Erythroblast (primary cell): ENCODE measurements around the gene ADAMTS4.
A peak's percentile ranks its signal among the peaks of the same experiment; 100 is the strongest.

Experiments
- DNase-seq, 2 experiments: peaks; one replicate each; lab custom pipeline; 2025; lab: John Stamatoyannopoulos, UW
- GATA1 ChIP-seq: IDR thresholded peaks from 2 replicates; pipeline ENCODE4 v1.6.1; 2011; ENCODE audit warnings: low read depth, mild to moderate bottlenecking, control low read depth, low read length, moderate library complexity
- POLR2A ChIP-seq: IDR thresholded peaks from 2 replicates; pipeline ENCODE4 v1.6.1; 2011; ENCODE audit warnings: mild to moderate bottlenecking, low read length

The ADAMTS4 gene

DNA sequence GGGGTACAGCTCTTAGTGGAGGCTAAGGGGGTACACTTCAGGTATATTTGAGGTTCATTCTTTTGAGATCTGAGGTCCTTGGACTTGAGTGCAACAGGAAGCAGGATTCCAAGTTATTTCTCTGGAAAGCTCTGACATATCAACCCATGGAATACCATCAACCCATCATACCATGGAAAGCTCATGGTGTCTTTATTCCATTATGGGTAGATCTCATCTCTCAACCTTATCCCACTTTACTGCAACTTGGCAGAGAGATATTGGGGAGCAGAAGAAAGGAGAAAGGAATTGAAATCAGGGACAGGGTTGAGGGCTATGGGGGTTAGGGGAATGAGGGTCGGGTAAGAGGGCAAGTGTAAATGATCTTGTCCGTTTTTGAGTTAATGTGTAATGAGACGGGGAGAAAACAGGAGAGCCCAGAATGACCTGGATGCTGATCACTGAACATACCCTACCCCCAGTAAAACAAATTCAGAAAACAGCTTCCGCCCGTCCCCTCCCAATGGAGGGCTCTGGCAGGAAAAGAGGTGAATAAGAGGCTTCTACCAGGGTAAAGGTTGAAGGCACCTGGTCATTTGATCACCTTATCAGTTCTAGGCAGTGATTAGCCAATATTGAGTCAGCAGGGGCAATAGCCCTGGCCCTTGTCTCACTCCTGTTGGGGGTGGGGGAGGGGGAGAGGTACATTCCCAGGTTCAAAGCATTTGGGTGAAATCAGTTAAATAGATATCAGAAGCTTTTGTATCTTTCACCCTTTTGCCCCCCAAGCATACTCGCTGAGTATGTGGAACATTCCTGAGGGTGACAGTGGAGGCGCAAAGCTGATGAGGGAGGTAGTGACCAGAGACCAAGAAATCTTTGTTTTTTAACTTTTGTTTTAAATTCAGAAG lies 25.2 kb upstream of the ADAMTS4 start:
- DNase-seq = no peak
- TF ChIP-seq POLR2A (no peak), GATA1 (no peak)

DNA sequence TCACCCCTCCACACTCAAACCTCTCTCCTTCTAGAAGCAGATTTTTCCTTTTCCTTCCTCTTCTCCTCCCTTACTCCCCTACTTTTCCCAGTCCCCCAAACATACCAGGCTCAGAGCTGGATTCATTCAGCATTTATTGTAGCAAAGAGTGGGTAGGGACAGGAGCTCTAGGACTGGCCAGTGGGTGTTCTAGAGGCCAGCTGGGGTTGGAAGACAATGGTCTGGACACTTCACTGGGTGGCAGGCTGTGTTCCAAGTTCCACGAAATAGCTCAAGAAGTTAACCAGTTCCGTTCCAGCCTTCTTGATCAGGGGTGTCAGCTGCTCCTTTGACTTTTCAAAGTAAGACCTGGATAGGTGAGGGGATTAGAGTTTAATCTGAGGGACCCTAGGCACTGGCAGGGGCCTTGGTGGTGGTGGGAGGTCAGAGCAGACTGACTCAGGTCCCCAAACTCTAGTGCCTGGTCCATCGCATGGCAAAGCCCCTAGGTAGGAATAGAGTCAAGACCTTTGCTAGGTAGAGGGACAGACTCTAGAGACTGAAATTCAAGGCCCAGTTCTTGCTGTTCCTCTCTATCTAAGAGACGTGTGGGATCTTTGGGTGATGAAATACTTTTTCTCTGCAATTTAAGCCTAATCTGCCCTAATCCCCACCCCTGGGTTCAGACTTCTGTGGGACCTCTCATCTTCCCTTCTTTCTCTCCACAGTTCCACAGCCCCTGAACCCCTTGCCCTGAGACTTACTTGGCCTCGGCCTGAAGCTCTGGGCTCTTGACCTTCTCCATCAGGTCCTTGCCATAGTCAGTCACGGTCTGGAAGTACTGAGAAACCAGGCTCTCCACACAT lies 23.5 kb upstream of the ADAMTS4 start:
- no peak for DNase-seq
- TF ChIP-seq GATA1 (no peak), POLR2A (no peak)

DNA sequence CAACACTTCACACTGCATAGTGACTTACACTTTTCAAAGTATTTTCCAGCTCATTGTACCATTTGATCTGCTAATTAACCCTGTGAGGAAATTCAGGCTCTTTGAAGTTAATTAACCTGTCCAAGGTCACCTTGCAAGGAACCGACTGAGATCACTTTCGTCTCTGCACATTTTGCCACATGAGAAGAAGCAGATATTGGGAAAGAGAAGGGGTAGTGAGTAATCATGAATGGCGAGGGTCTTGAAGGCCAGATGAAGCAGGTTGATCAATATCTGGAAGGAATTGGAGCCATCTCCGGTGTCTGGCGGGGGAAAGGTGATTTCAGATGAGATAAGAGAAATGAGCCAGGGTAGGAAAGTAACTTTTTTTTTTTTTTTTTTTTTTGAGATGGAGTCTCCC lies 21.1 kb upstream of the ADAMTS4 start:
- TF ChIP-seq GATA1 (no peak), POLR2A (no peak)
- DNase-seq = no peak

DNA sequence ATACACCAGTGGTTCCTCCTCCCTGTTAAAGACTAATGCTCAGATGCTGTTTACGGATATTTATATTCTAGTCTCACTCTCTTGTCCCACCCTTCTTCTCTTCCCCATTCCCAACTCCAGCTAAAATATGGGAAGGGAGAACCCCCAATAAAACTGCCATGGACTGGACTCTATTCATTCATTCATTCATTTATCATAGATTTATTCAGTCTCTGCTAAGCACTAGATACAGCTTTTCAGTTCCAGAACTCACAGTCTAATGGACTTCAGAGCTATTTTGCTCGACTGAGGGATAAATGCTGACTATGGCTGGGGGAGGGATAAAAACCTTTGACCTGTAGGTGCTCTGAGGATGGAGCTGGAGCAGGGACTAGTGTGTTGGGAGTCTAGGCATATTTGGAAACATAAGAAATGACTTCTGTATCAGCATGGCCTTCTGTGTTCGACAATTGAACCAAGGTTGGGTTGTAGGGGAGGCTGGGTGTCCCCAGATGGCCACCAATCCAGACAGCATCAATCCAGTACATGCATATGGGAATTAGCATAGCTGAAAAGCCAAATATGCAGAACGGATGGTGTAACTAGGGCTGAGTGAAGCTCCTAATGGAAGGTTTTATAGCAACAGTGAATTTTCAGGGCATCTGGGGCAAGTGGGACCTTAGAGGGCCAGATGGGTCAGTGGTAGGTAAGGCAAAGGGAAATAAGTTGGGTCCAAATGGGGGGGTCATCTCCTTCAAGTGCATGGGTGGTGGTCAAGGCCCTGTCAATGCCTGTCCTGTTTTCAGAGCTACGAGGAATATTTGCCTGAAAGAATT lies 20.4 kb upstream of the ADAMTS4 start:
- TF ChIP-seq GATA1 = no peak
- TF ChIP-seq POLR2A = no peak
- DNase-seq = no peak

DNA sequence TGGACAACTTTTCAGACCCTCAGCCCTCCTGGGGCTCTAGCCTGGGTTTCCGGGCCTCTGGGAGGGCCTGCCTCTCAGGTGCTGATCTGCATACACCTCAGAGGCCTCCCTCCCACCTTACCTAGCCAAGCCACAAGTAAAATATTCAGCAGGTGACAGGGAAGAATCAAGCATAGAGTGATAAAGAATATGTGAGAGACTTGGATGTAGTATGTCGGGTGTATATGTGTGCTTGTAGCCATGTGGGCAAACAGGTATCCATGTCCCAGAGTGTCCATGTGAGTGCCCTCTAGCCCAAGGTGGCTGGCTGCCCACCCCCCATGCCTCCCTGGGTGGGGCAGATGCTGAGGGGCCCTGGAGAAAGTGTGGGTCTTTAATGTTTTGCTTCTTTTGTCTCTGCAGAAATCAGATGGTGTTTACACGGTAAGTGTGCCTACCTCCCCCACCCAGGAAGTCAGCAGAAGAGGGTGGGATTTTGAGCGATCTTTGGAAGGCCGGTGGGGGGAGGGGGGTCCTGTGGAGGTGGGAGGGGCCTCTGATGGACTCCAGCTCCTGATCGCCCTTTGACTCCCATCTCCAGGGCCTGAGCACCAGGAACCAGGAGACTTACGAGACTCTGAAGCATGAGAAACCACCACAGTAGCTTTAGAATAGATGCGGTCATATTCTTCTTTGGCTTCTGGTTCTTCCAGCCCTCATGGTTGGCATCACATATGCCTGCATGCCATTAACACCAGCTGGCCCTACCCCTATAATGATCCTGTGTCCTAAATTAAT lies 19.6 kb upstream of the ADAMTS4 start:
- TF ChIP-seq GATA1 = no peak
- no peak for TF ChIP-seq POLR2A
- DNase-seq = no peak

DNA sequence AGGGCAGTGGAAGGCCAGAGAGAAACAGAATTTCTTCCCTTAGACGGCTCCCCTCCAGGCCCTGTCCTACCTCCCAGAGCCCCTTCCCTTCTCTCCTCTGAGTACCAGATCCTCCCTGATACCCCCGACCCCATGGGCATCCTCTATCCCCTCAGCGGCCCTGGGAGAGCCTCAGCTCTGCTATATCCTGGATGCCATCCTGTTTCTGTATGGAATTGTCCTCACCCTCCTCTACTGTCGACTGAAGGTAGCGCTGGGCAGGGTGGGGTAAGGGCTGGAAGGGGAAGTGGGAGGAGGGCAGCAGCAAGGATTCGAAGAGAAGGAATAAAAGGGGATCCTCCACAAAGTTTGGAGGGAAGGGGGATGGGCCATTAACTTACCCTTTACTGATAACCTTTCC lies 19.0 kb upstream of the ADAMTS4 start:
- TF ChIP-seq POLR2A = no peak
- DNase-seq = no peak

DNA sequence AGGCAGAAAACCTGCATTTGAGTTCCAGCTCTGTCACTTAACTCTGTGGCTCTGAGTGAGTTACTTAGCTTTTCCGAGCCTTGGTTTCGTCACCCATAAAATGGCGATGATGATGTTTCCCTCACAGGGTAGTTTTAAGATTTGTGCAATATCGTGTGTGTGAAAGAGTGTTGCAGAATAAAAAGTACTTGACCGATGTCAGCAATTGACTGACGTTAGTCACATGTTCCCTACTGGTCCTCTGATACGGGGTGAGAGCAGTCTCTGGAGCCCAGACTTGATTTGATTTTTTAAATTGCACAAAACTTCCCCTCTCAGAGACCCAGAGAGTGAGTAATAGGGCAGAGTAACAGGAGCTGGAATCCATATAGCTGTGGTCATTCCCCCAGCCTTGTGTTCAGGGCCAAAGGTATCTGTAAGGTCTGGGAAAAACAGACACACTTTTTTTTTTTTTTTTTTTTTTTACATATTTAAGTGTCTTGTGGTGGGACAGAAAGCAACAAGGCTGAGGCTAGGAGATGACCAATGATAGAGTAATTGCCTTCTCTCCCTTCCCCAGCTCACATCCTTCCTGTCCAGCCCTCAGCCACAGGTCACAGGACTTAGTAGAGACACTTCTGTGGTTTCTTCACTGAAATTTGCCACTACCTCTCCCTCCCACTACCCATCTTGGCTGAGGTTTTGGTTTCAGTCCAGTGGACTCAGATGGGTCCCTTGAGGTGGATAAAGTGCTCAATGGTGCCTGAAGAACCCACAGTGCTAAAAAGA lies 18.3 kb upstream of the ADAMTS4 start:
- DNase-seq = no peak
- TF ChIP-seq POLR2A (no peak), GATA1 (no peak)

DNA sequence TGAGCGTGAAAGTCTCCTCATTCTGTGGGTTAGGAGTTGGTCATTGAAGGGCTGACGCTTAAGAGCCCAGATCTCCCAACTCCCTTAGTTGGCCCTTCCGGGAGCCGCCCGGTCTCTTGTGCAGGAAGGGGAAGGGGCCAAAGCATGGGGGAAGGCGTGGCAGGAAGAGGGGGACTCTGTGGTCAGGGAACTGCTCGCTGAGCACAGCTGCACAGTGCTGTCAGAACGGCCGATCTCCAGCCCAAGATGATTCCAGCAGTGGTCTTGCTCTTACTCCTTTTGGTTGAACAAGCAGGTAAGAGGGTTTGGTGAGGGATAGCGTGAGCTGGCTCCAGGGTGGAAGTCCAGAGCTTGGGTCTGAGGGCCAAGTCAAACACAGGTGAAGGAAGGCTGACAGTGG lies 16.2 kb upstream of the ADAMTS4 start, which contains the start of gene FCER1G:
Gene FCER1G (plus strand): TSS at position 220 of the 400 bp plus-strand sequence. CDS start 27 bp downstream, at position 247.
- no peak for TF ChIP-seq GATA1
- DNase-seq = no peak

DNA sequence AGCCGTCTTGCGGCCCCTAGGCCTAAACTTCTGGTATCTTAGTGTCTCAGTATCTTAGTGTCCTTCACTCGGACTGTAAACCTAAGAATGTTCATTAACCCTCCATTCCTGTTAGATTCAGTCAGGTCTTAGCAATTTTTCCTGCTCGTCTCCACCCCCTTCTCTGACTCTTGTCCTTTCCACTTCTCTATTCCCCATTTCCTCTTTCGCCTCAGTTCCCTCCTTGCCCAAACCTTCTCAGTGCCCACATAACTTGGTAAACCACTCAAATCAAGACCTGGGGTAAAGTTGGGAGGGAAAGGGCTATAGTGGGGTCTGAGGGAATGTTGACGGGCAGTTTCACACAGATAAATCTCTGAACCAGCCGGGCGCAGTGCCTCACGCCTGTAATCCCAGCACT lies 15.5 kb upstream of the ADAMTS4 start:
- TF ChIP-seq POLR2A (no peak), GATA1 (no peak)
- DNase-seq = no peak

DNA sequence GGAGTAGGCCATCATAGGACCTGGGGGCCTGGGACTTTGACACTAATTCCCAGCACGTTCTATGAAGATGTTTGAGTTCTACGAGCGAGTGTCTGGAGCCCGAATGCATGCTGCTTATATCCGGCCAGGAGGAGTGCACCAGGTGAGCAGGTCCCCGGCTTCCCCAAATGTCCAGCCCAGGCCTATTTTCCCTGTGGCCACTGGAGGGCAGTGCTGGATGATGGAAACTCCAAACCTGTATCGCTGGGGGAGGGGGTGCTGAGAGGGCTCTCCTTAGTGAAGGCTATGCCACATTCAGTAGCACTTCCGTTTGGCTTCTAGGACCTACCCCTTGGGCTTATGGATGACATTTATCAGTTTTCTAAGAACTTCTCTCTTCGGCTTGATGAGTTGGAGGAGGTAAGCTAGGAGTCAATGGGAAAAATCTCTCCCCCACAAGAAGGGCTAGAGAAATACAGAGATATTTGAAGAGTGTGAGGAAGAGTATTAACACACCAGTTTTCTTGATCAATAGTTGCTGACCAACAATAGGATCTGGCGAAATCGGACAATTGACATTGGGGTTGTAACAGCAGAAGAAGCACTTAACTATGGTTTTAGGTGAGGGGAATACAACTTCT lies 11.0 kb upstream of the ADAMTS4 start:
- DNase-seq = peak; percentile 76 to 82
- TF ChIP-seq GATA1 = no peak
- no peak for TF ChIP-seq POLR2A

DNA sequence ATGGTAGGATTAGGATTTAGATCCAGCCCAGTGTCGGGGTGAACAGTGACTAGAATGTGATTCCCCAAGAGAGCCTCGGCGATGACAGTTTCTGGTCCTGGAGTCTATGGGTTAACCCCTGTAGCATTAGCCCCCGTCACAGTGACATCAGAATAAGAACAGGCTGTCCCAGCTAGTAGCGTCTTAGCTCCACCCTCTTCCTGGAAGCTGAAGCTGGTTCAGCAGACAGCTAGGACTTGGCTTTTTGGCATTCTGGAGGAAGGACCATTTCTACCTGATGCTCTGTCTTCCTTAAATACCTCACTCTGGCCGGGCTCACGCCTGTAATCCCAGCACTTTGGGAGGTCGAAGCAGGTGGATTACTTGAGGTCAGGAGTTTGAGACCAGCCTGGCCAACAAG lies 8.3 kb upstream of the ADAMTS4 start:
- no peak for DNase-seq
- TF ChIP-seq GATA1 = no peak
